HG03565 (cell line): ENCODE results near the gene CAPN13.

Source experiments
- ATAC-seq: cut with Tn5 transposase; IDR thresholded peaks from one replicate; pipeline ENCODE4 v1.9.1; 2021; ENCODE audit warnings: mild to moderate bottlenecking, moderate library complexity; ENCODE audit not compliant: unreplicated experiment

The CAPN13 gene

DNA sequence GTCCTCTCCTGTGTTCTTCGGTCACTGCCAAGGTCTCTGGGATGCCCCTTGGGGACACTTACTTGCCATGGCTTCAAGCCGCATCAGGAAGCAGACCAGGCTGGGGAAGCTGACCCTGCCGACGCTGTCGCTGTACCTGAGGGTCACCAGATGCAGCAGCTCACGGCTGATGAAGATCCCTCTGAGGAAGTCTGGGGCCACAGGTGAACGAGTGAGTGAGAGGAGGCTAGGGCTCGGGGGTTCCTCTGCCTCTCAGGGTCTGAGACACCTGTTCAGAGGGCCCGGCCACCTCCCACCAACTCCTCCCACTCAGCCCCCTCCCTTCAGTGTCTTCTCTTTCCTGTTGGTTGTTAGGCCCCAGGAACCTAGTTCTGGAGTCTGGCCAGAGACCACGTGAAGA, 74.9 kb downstream of the CAPN13 start:
- no peak for ATAC-seq

GRCh38 chr2:30731706-30732105, 75.5 kb downstream of the CAPN13 start:
- no peak for ATAC-seq

- ATAC-seq, result no peak
These were observed 76.3 kb downstream of the CAPN13 start for GRCh38 chr2:30730736-30731647.

DNA sequence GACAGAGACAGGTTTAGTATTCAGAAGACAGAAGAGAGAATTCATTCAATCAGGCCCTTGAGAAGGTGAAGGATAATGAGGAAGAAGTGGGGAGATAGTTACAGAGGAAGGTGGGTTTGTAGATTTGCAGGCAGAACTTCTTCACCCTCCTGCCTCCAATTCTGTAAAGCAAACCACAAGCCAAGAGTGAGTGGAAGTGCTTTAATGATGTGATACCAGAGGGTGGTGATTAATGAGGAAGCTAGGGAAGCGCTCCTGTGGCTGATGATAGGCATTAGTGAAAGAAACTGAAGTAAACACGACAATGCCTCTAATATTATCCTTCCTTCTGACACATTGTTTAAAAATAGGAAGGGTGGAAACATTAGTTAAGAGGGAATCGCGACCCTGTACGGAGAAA, 78.2 kb downstream of the CAPN13 start:
- no peak for ATAC-seq

DNA sequence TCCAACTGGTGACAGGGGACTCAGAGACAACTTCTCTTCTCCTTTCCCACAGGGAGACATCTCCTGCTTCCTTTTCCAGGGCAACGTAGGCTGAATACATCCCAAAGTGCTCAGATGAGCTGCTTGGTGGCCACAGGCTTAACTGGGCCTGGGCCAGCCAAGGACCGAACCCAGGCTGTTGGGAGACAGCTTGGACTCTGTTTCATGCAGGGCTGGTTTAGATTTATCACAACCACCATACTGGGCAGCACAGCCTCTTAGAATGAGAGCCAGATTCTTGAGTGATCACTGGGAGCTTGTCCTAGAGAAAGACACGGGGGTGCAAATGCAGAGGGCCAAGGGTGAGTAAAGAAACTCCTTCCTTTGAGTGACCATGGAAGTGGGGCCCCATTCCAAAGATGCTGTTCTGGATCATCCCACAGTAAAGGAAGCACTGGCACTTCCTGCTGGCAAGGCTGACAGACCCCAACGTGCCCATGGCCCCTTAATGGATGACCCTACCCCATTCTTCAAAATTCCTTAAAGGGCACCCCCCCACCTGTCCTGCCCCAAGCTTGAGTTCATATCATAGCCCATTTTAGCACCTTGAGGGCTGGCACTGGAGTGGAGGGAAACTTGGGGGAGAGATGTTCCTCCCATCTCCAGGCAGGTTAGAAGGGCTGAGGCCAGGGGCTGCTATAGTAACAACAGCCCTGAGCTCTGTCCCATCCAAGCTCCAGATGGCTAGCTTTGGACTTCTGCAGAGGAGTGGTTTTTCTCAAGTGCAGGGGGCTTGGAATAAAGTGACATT, 84.1 kb downstream of the CAPN13 start:
- no peak for ATAC-seq

DNA sequence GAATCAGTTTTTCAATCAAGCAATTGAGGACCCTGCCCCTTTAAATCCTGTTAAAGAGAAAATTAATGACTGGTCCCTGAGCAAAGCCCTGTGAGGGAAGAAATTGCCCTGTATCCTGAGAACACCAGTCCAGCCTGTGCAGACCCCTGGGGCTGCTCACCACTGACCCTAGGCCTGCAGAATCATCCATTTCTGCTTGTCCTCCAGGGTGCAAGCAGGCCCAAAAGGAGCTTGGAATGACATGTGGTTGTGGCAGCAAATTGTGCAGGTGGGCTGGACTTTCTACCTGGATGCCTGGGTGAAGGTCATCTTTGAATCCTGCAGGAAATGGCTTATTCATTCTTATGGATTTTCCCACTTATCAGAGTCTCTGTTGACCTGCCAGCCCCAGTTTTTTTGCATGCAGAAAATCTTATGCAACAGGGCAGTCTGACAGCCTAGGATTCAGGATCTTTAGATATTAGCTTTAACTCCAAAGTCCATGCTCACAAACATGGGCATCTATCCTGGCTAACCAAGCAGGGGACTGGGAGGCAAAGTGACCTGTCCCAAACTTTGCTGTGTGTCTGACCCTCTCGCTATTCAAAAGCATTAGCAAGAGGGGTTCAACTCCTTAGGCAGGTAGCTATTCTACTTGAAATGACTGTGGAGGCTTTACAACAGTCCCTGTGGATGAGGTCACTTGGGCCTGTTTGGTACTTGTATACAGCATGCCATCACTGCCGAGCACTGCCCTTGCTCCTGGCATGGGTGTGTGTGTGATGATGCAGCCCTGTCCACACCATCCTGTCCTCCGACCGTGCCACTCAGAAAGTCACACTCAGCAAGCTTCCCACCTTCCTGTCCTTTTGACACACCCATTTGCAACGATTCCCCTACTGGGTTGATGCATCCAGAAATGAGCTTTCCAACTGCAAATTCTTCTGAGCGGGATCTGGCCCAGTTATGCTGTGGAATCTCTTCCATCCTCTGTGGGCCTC, 85.3 kb downstream of the CAPN13 start:
- no peak for ATAC-seq

- ATAC-seq, result no peak
These were observed 86.0 kb downstream of the CAPN13 start for GRCh38 chr2:30721241-30721640.

- no peak for ATAC-seq
These were observed 90.1 kb downstream of the CAPN13 start for GRCh38 chr2:30717081-30717650.

GRCh38 chr2:30716123-30716900, 90.9 kb downstream of the CAPN13 start:
- ATAC-seq, result no peak

DNA sequence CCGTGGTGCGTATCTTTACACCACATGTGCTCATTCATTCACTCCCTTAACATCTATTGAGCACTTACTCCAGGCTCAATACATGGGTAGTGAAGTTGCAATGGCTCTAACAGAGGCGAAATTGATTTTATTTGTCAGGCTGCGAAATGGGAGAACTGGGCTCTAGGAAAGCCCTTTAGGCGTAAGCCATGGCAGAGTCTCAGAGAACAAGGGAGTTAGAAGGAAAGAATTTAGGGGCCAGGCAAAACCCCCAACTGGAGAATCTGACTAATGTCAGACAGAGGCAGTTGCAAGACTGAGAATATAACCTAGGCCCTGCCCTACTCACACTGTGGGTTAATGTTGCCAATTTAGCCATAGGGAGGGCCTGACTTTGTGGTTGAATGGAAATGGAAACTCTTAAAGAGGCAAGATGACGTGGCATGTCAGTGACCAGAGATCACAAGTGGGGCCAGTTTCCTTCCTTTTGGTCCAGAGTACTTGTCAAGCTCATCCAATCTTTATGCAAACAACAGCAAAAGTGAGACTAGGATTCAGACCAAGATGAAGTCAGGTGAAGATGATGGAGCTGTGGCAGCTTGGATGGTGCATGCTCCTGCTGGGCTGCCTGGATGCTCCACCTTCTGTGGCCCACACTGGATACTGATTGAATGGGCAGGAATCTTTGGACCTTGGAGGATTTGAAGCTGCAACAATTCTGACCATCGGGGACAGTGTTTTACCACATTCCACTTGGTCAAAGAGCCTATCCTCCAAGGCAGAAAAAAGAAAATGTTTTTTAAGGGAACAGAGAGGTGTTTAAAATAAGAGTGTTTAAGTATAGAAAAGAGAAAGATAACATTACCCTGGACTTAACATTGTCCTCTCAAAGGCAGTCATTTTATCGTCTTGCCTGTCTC, 92.2 kb downstream of the CAPN13 start:
- ATAC-seq, result no peak

- no peak for ATAC-seq
These were observed 93.5 kb downstream of the CAPN13 start for GRCh38 chr2:30713698-30714097.

- peak; percentile 74 for ATAC-seq
These were observed 95.6 kb downstream of the CAPN13 start for GRCh38 chr2:30711646-30712085.

DNA sequence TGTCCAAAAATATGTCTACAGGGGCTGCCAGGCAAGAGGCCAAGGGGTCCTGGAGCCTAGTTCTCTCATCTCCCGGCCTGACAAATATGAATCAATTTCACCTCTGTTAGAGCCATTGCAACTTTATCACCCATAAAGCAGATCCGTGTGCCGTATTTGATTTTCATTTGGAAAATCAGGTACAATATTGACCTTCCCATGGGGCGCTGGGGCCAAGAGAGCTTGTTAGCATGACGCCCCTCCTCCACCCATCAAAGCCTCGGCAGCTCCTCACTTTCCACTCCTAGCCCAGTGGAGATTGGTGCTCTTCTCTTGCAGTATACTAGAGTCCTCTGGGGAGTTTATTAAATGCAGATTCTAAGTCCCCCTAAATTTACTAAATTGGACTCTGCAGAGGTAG, 96.8 kb downstream of the CAPN13 start:
- ATAC-seq, result no peak

DNA sequence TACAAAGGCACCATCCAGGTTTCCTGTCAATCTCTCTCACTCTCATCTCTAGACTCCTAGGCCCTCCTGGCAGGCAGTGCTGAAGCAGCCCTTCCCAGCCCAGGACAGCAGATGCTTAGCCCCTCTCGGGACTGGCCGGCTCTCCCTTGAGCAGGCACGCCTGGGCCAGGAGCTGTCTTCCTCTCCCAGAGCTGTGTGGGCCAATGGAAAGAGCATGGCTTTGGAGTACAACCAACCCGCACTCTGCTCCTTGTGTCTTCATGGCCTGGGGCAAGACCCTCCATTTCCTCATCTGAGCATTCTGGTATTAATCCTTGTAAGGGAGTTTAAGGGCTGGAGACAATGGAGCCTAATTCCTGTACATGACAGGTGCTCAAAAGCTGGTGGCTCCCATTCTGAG, 97.2 kb downstream of the CAPN13 start:
- no peak for ATAC-seq

GRCh38 chr2:30709516-30709915, 97.7 kb downstream of the CAPN13 start:
- ATAC-seq, result no peak

GRCh38 chr2:30708491-30709290, 98.6 kb downstream of the CAPN13 start:
- no peak for ATAC-seq

GRCh38 chr2:30707304-30707903, 99.8 kb downstream of the CAPN13 start:
- ATAC-seq, result no peak
